ENCODE measurements around the gene MAP2K4.

GRCh38 chr17:12193144-12193735, 172.6 kb downstream of the MAP2K4 start:
- TF ChIP-seq CTCF (conservative IDR thresholded peaks at IDR 0.05 in 1 of 2, IDR thresholded peaks at IDR 0.05 in 1 of 2; ENCODE audit: low read depth in 1 of 2, low read length in 2 of 2) = no peak
- TF ChIP-seq EZH2 (IDR thresholded peaks at IDR 0.05; ENCODE audit: low read length, missing control alignments) = no peak

Data from fibroblast of lung (primary cell).